SK-N-MC (cell line): Measurements from ENCODE around the gene FASTKD2.
A peak's percentile ranks its signal among the peaks of the same experiment; 100 is the strongest.

ENCODE experiments used
- DNase-seq: peaks from one replicate; pipeline ENCODE4 v3.0.0-alpha.2; 2011; ENCODE audit warnings: low read depth, low spot score
- H3K27ac ChIP-seq: fragments of 200-600 bp; sonication (generic); 2 replicates; pipeline ENCODE4 v1.5.1; 2016; ENCODE audit warnings: mixed run types
- H3K36me3 ChIP-seq: fragments of 200-600 bp; sonication (generic); 2 replicates; pipeline ENCODE4 v1.6.1; 2017; ENCODE audit warnings: antibody characterized with exemption, low read length, mixed read lengths; ENCODE audit not compliant: insufficient read depth
- H3K4me3 ChIP-seq: fragments of 200-600 bp; sonication (generic); 2 replicates; pipeline ENCODE4 v1.5.1; 2016
- H3K9ac ChIP-seq: fragments of 200-600 bp; sonication (generic); 2 replicates; pipeline ENCODE4 v1.8.0; 2017; ENCODE audit warnings: mixed run types, mixed read lengths; ENCODE audit not compliant: insufficient read length
- H3K9me3 ChIP-seq: fragments of 200-600 bp; sonication (generic); 2 replicates; pipeline ENCODE4 v1.6.1; 2017; ENCODE audit warnings: low read depth, mild to moderate bottlenecking, antibody characterized with exemption, low read length, moderate library complexity, mixed read lengths
- EZH2 ChIP-seq: fragments of 200-600 bp; sonication (generic); IDR thresholded peaks from one replicate; pipeline ENCODE4 v1.6.1; 2017; ENCODE audit warnings: antibody characterized with exemption
- FOXP2 ChIP-seq: optimal IDR thresholded peaks from 2 replicates; pipeline ENCODE3; 2011; ENCODE audit warnings: mild to moderate bottlenecking, moderate library complexity; ENCODE audit not compliant: insufficient read depth; ENCODE audit errors: extremely low read length, control extremely low read depth
- POLR2AphosphoS5 ChIP-seq: IDR thresholded peaks from 2 replicates; pipeline ENCODE4 v1.6.1; 2012; ENCODE audit warnings: mild to moderate bottlenecking, low read depth, low read length, borderline replicate concordance

FASTKD2 gene

DNA sequence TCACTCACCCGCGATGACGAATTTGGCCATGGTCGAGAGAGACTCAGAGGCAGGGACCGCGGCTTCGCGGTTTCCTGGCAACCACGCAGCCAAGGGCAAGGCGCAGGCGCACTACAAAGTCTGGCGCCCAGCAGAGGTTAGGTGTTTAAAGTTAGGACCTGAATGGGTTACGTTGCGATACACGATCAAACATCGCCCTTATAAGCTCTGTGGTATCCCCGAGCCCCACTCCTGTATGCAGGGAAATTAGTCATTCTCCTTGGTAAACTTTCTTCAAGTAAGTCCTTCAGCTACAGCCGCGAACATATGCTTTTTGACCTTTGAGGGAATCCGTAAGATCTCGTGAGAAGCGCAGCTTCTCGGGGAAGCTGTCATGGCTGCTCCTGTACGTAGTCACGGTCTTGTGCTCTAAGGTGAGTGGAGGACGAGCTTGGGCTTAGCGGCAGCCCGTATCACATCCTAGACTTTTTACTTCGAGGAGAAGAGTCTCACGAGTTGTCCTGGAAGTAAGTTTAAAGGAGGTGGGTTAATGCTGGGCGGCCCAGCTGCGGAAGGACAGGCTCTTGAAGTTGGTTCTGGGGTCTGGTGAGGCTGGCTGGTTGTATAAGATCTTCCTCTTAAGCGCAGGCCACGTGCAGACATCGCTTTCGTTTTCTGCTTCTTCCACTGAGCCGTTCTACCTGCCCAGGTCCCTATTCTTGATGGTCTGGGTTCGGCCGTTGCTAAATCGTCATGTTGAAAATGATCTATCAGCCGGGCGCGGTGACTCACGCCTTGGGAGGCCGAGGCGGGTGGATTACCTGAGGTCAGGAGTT lies at the start of gene FASTKD2, which contains the start of gene MDH1B:
TSS of gene FASTKD2 (plus strand) at position 365 of the 815 bp plus-strand sequence. CDS start 1,088 bp downstream, outside the sequence.
TSS of gene MDH1B (minus strand) at position 87 of the 815 bp plus-strand sequence. CDS start at position 30, 57 bp downstream.
- H3K9me3 ChIP-seq, result no peaks in the 10 kb centered on the region
- H3K27ac ChIP-seq, result peak within 1 kb of the TSS; percentile 65
- peak within 1 kb of the TSS; percentile 91 for H3K9ac ChIP-seq
- peak; percentile 87 for DNase-seq
- no peak for TF ChIP-seq FOXP2
- TF ChIP-seq POLR2AphosphoS5, result peak; percentile 90
- peak within 1 kb of the TSS; percentile 83 for H3K4me3 ChIP-seq
- H3K36me3 ChIP-seq, result peaks cover 21% of the 10 kb centered on the region

DNA sequence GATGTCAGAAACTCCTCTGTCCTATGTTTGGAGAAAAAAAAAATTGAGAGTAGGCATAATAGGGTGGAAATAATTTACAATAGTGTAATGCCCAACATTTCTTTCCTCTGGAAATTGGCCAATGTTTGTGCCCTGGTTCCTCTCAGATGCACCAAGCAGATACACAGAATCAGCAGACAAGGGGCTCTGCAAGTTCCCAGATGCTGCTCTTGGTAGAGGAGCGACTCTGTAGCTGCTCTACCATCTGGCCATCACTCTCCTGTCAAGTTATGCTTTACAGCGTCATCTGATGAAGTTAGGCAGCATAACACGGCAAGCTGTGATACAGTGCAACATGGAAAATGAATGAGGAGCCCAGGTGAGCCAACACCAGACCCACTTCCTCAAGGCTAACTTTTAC lies 48.8 kb upstream of the FASTKD2 start:
- H3K9ac ChIP-seq, result no peak overlapping the region
- DNase-seq, result no peak
- H3K27ac ChIP-seq, result no peak overlapping the region
- H3K9me3 ChIP-seq, result no peaks in the 10 kb centered on the region
- H3K4me3 ChIP-seq, result no peak overlapping the region
- no peaks in the 10 kb centered on the region for H3K36me3 ChIP-seq
- TF ChIP-seq FOXP2 (no peak), EZH2 (no peak), POLR2AphosphoS5 (no peak)

GRCh38 chr2:206718296-206718695 lies 47.1 kb upstream of the FASTKD2 start, which contains the start of gene DYTN:
Gene DYTN (minus strand): TSS chr2:206718396. CDS start chr2:206718279, 117 bp downstream.
- H3K9me3 ChIP-seq, result no peaks in the 10 kb centered on the region
- TF ChIP-seq POLR2AphosphoS5, result no peak
- no peak for TF ChIP-seq FOXP2
- no peak for TF ChIP-seq EZH2
- no peak within 1 kb of the TSS for H3K9ac ChIP-seq
- H3K36me3 ChIP-seq, result no peaks in the 10 kb centered on the region
- H3K27ac ChIP-seq, result no peak within 1 kb of the TSS
- no peak within 1 kb of the TSS for H3K4me3 ChIP-seq
- DNase-seq, result no peak

DNA sequence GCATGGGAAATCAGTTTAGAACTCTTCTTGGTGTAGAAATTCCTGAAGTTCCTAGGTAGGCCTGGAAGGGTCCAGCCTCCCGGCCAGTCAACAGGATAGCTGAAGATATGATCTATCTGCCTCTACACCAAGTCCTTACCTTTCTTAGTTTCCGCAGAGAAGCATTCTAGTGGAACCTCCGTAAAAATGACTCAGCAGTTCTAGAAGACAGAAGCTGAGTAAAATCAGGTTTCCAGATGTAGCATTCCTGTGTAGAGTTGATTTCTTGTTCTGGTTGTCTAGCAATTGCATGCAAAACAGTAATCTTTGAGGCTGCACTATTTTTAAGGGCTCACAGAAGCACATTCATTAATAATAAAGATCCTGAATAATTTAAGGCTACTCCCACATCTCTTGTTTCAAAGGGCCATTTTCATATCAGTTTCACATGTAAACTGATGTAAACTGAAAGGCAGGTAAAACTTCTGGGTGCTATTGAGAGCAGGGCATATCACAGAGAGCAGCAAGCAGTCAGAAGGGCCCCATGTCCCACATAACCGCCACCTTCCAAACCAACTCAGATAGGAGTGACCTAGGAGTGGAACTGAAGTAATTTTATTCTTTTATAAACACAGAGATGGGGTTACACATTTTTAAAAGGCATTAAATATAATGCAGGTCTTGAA lies 44.0 kb upstream of the FASTKD2 start:
- TF ChIP-seq EZH2 (no peak), FOXP2 (no peak), POLR2AphosphoS5 (no peak)
- H3K9ac ChIP-seq, result no peak overlapping the region
- H3K4me3 ChIP-seq, result no peak overlapping the region
- no peak for DNase-seq
- H3K36me3 ChIP-seq, result no peaks in the 10 kb centered on the region
- no peak overlapping the region for H3K27ac ChIP-seq
- H3K9me3 ChIP-seq, result no peaks in the 10 kb centered on the region

GRCh38 chr2:206723288-206723687 lies 42.1 kb upstream of the FASTKD2 start:
- H3K36me3 ChIP-seq, result no peaks in the 10 kb centered on the region
- TF ChIP-seq POLR2AphosphoS5 (no peak), FOXP2 (no peak), EZH2 (no peak)
- no peak overlapping the region for H3K4me3 ChIP-seq

DNA sequence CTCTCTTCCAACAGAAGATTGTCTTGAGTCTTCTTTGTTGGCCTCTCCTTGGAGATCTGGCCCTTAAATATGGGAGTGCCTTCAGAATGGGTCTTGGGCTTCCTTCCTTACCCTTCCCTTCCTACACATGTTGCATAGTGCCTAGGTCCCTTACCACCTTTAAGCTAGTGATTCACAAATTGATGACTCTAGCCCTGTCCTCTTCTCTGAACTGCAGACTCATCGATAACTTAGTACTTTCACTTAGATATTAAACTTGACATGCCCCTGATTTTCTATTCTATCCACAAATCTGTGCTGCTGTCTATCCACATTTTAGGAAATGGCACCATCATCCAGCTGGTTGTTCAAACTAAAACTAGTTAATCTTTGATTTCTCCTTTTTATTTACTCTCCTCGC lies 38.1 kb upstream of the FASTKD2 start:
- no peaks in the 10 kb centered on the region for H3K9me3 ChIP-seq
- no peak overlapping the region for H3K9ac ChIP-seq
- no peak overlapping the region for H3K4me3 ChIP-seq
- no peak overlapping the region for H3K27ac ChIP-seq
- TF ChIP-seq EZH2 (no peak), FOXP2 (no peak), POLR2AphosphoS5 (no peak)
- no peaks in the 10 kb centered on the region for H3K36me3 ChIP-seq
- no peak for DNase-seq

More at GRCh38 chr2:206723288-206723687, 42.1 kb upstream of the FASTKD2 start:
- no peak for DNase-seq
- no peak overlapping the region for H3K9ac ChIP-seq
- H3K9me3 ChIP-seq, result no peaks in the 10 kb centered on the region
- H3K27ac ChIP-seq, result no peak overlapping the region

DNA sequence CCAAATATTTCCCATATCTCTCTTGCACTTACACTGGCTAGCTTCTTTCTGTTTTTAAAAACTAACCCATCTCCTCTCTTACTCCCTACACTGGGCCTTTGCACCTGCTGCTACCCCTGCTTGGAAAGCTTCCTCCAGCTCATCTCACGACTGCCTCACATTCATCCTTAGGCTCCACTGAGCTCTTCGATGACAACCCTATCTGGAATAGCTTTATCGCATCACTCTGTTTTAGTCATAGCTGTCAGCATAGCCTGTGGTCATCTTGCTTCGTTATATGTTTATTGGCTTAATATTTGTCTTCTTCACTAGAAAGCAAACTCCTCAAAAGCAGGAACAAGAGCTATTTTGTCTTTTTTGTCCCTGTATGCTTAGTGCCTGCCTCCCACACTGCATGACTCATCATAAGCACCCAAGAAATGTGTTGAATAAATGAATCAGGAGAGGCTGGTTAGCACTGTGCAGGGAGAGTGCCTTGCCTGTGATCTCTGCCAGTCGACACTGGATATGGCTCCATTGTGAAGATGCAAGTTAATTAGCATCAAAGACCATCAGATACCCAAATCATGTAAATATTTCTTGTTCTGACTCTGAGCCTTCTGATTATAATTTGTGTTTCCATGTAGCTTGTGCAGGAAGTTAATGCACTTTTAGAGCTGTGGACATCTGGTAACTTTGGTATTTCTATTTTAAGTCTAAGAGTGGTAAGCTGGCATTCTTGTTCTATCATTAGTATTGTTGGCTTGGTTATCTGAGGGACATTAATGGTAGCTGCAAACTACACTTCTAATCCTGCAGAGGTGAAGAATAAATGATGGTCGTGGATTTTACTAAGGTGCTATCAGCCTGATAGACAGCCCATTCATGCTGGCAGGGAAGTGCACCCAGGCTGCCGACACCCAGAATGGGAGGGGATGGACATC lies 36.9 kb upstream of the FASTKD2 start:
- Histone ChIP-seq H3K27ac (no peak overlapping the region), H3K9ac (no peak overlapping the region), H3K9me3 (no peaks in the 10 kb centered on the region), H3K4me3 (no peak overlapping the region), H3K36me3 (no peaks in the 10 kb centered on the region)
- no peak for DNase-seq
- TF ChIP-seq FOXP2 (no peak), EZH2 (no peak), POLR2AphosphoS5 (no peak)

GRCh38 chr2:206733341-206733740 lies 32.1 kb upstream of the FASTKD2 start:
- DNase-seq, result no peak
- Histone ChIP-seq H3K9ac (no peak overlapping the region), H3K9me3 (no peaks in the 10 kb centered on the region), H3K27ac (no peak overlapping the region), H3K4me3 (no peak overlapping the region), H3K36me3 (no peaks in the 10 kb centered on the region)
- TF ChIP-seq FOXP2, result no peak
- TF ChIP-seq POLR2AphosphoS5, result no peak
- no peak for TF ChIP-seq EZH2
